ENCODE data around the gene ATOH7. TPM values are rescaled to one million over a fixed set of nuclear protein-coding genes. Genes with fewer than 3 reads are reported as not detected.

Gene ATOH7
- total and polyA plus RNA-seq, 9 of the 15 experiments (the other 6 are each of a cell fraction or from before 2014, with no cell fraction given): not detected

- no peak for TF ChIP-seq ARID4B (CRISPR knock-in tag; IDR thresholded peaks at IDR 0.05)
- TF ChIP-seq ZNF140 (CRISPR knock-in tag; IDR thresholded peaks at IDR 0.05): no peak
- no peak for TF ChIP-seq DLX4 (CRISPR knock-in tag; IDR thresholded peaks at IDR 0.05)
- no peak for TF ChIP-seq ETV1 (tag; conservative IDR thresholded peaks at IDR 0.05; ENCODE audit: low read depth)
Observed at GRCh38 chr10:68251151-68251550, 19.2 kb upstream of the ATOH7 start (continued).

GRCh38 chr10:68249297-68249696, 17.4 kb upstream of the ATOH7 start:
- Histone ChIP-seq H3K4me3 (no peak overlapping the region), H3K4me1 (replicated peaks in 1 of 2; ENCODE audit: control insufficient read depth in 2 of 2, insufficient read depth in 2 of 2, low read length in 2 of 2) (no peaks in the 10 kb centered on the region), H3K36me3 (ENCODE audit: control insufficient read depth, insufficient read depth, low read length) (no peaks in the 10 kb centered on the region), H3K27ac (ENCODE audit: extremely low read depth, low read depth, low read length) (no peak overlapping the region), H3K9ac (ENCODE audit: insufficient read depth in 1 of 2, low read depth in 2 of 2, low read length in 2 of 2) (no peak overlapping the region), H3K9me1 (ENCODE audit: control insufficient read depth, insufficient read depth, low read length) (no peaks in the 10 kb centered on the region), H2AFZ (ENCODE audit: low read depth, low read length) (no peak overlapping the region), H3K79me2 (ENCODE audit: control insufficient read depth, insufficient read depth, low read length) (no peaks in the 10 kb centered on the region), H4K20me1 (replicated peaks; ENCODE audit: control insufficient read depth, insufficient read depth, low read length) (no peaks in the 10 kb centered on the region), H3K9me3 (replicated peaks; ENCODE audit: control insufficient read depth, insufficient read depth, low read depth, low read length) (no peaks in the 10 kb centered on the region), H3K4me2 (ENCODE audit: insufficient read depth, low read length) (no peak overlapping the region), H3K27me3 (ENCODE audit: control insufficient read depth in 2 of 2, insufficient read depth in 2 of 2, low read length in 2 of 2) (peaks cover 41 to 49% of the 10 kb centered on the region in 2 experiments)
- FAIRE-seq (no peak), ATAC-seq (no peak), DNase-seq (ENCODE audit: extremely low read depth in 1 of 4, low spot score in 3 of 4) (no peak)
- POLR2A ChIA-PET: interaction anchor here (0.7 to 1.0 kb wide), 3 partner anchors 10 to 421 kb away, joined by 3 to 4 read pairs (median 3); no protein-coding TSS in a partner anchor
- CTCF ChIA-PET (ENCODE audit: low intra/inter-chr PET ratio): no interaction called here
- in situ Hi-C loops (cut with MboI) (no loop called here), intact Hi-C loops (cut with micrococcal nuclease) (no loop called here)
- no TSS peak for BruUV-seq (replicated peaks)
- 0% methylated on average over 4 of the region's 4 CpGs for WGBS (ENCODE audit: insufficient coverage, low coverage, missing lambda C conversion rate)
- TF ChIP-seq HMBOX1 (IDR thresholded peaks at IDR 0.05) (no peak), MTA1 (IDR thresholded peaks at IDR 0.05; ENCODE audit: borderline replicate concordance) (no peak), BRD9 (IDR thresholded peaks at IDR 0.05; ENCODE audit: low read depth, partially characterized antibody) (no peak), SFPQ (IDR thresholded peaks at IDR 0.05; ENCODE audit: low read depth, low read length) (no peak)

Measured in K562 (cell line).